Colonic mucosa (tissue), 4 donors: ENCODE measurements around the gene SAP30BP. TPM values are rescaled to one million over a fixed set of nuclear protein-coding genes. Genes with fewer than 3 reads are reported as not detected.
A peak's percentile ranks its signal among the peaks of the same experiment; 100 is the strongest.

Experiments
- DNase-seq: peaks from one replicate; pipeline ENCODE4 v3.0.0-alpha.2; 2020
- H3K27ac ChIP-seq: fragments of 200-600 bp; one replicate; pipeline ENCODE4 v1.8.0; 2021
- H3K27me3 ChIP-seq: fragments of 200-600 bp; one replicate; pipeline ENCODE4 v1.8.0; 2021
- H3K36me3 ChIP-seq: fragments of 200-600 bp; one replicate; pipeline ENCODE4 v1.8.0; 2021
- H3K4me1 ChIP-seq: fragments of 200-600 bp; one replicate; pipeline ENCODE4 v1.8.0; 2021; ENCODE audit warnings: mild to moderate bottlenecking
- H3K4me3 ChIP-seq: fragments of 200-600 bp; one replicate; pipeline ENCODE4 v1.8.0; 2021
- H3K9ac ChIP-seq, 2 donors: one replicate each; pipeline ENCODE4 v1.7.0; 2013; ENCODE audit warnings: control low read depth in 2 of 2, low read depth in 2 of 2, low read length in 2 of 2
- H3K9me3 ChIP-seq: fragments of 200-600 bp; one replicate; pipeline ENCODE4 v1.8.0; 2021
- CTCF ChIP-seq: fragments of 200-600 bp; IDR thresholded peaks from one replicate; pipeline ENCODE4 v1.8.0; 2022; ENCODE audit warnings: antibody characterized with exemption, mild to moderate bottlenecking
- intact Hi-C: fragments of 100-400 bp; cut with DNase I; formaldehyde crosslinking; loops from one replicate; pipeline ENCODE4 v1.14.1; 2022
- total RNA-seq, 2 donors: library from RNA; stranded (reverse); fragmentation: NEBNext Ultra II Directional in 1 of 2; extraction: Animal tissue kit (Norgen Biotek cat#: 25700) in 1 of 2; gene quantifications; one replicate each; pipeline ENCODE4 v1.2.1, GENCODE V29; 2021
- donor health status: healthy.
- donor health status: DM: no; HTN: no; CAD: no.
- donor health status: DM: no; HTN: no; CAD: no.

The SAP30BP gene
- total RNA-seq, 2 donors from 2014 or later, result 68.0 to 68.1 TPM

DNA sequence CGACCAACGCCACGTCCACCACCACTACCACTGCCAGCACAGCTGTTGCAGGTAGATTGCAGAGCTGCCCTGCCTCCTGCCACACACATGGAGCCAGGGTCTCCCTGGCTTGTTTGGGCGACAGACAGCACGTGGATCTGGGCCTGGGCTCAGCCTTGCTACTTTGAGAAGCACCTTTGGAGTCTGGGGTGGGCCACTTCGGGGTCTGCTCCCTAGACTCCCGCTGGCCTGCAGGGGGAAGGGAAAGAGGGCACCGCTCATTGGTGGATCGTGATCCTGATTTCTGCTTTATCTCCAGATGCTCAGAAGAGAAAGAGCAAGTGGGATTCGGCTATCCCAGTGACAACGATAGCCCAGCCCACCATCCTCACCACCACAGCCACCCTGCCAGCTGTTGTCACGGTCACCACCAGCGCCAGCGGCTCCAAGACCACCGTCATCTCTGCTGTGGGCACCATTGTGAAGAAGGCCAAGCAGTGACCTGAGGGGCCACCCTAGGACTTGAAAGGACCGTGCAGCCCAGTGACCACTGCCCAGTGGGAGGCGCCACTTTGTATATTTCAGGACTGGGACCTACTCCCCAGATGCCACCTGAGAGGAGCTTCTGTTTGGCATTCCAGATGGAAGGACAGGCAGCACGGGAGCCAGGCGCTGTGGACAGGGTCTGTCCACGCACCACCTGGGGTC, 39.0 kb downstream of the SAP30BP start:
- intact Hi-C loops, result no loop called here
- TF ChIP-seq CTCF, result no peak
- Histone ChIP-seq H3K9me3 (no peaks in the 10 kb centered on the region), H3K27ac (no peak overlapping the region), H3K4me1 (no peaks in the 10 kb centered on the region), H3K4me3 (no peak overlapping the region), H3K9ac (no peak overlapping the region), H3K36me3 (peaks cover 12% of the 10 kb centered on the region), H3K27me3 (no peaks in the 10 kb centered on the region)
- no peak for DNase-seq

DNA sequence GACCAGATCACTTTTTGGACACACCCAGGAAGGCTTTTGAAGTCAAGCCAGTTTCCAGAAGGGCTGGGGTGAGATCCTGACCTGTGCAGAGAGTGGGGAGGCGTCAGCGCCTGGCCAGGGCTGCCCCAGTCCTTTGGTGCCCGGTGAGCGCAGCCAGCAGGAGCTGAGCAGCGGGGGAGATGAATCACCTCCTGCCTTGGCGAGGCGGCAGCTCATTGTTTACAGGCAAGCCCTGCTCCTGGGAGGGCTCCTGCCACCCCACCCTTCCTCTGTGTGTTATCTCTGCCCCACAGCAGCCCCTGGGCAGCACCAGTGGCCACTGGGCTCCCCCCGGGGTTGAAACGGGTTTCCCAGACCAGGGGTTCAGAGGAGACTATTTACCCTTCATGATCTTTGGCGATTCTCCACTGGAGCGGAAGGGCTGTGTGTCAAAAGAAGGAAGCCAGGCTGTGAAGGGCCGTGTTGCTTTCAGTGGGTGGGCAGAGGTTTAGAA, 40.0 kb downstream of the SAP30BP start:
- H3K36me3 ChIP-seq, result peaks cover 12% of the 10 kb centered on the region
- H3K9ac ChIP-seq, result no peak overlapping the region
- TF ChIP-seq CTCF, result no peak
- H3K4me1 ChIP-seq, result no peaks in the 10 kb centered on the region
- no peaks in the 10 kb centered on the region for H3K9me3 ChIP-seq
- DNase-seq, result no peak
- no peaks in the 10 kb centered on the region for H3K27me3 ChIP-seq
- intact Hi-C loops, result no loop called here
- no peak overlapping the region for H3K27ac ChIP-seq
- H3K4me3 ChIP-seq, result no peak overlapping the region

DNA sequence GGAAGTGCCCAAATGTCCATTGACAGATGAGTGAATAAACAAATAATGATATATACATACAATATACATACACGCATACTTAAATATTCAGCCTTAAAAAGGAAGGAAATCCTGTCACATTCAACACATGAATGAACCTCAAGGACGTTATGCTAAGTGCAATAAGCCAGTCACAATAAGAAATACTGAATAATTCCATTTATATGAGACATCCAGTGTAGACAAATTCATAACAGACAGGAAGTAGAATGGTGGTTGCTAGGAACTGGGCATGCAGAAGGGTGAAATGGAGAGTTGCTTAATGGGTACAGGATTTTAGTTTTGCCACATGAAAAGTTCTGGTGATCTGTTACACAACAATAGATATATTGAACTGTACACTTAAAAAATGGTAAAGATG, 45.3 kb downstream of the SAP30BP start:
- Histone ChIP-seq H3K27ac (no peak overlapping the region), H3K9ac (no peak overlapping the region), H3K9me3 (no peaks in the 10 kb centered on the region), H3K36me3 (no peaks in the 10 kb centered on the region), H3K27me3 (no peaks in the 10 kb centered on the region), H3K4me1 (no peaks in the 10 kb centered on the region), H3K4me3 (no peak overlapping the region)
- no peak for TF ChIP-seq CTCF
- no peak for DNase-seq
- intact Hi-C loops, result no loop called here

DNA sequence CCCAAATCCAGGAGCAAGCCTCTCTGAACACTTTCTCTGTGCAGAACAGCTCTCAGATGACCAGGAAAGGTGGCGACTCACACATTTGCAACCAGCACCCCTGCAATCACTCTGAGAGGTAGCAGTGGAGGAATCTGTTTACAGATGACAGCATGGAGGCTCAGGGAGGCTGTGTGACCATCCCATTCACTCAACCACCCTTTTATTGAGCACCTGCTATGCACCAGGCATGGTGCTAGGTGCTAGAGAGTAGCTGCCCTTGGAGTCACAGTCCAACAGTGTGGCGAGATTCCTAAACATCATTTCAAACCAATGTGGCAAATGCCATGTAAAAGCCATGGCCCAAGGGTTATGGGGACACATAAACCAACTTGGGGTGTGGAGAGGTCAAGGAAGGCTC, 52.6 kb downstream of the SAP30BP start:
- no peak for DNase-seq
- TF ChIP-seq CTCF, result no peak
- Histone ChIP-seq H3K9me3 (no peaks in the 10 kb centered on the region), H3K9ac (no peak overlapping the region), H3K36me3 (no peaks in the 10 kb centered on the region), H3K4me3 (no peak overlapping the region), H3K27ac (no peak overlapping the region), H3K4me1 (peaks cover 8% of the 10 kb centered on the region), H3K27me3 (no peaks in the 10 kb centered on the region)
- intact Hi-C loops, result no loop called here

DNA sequence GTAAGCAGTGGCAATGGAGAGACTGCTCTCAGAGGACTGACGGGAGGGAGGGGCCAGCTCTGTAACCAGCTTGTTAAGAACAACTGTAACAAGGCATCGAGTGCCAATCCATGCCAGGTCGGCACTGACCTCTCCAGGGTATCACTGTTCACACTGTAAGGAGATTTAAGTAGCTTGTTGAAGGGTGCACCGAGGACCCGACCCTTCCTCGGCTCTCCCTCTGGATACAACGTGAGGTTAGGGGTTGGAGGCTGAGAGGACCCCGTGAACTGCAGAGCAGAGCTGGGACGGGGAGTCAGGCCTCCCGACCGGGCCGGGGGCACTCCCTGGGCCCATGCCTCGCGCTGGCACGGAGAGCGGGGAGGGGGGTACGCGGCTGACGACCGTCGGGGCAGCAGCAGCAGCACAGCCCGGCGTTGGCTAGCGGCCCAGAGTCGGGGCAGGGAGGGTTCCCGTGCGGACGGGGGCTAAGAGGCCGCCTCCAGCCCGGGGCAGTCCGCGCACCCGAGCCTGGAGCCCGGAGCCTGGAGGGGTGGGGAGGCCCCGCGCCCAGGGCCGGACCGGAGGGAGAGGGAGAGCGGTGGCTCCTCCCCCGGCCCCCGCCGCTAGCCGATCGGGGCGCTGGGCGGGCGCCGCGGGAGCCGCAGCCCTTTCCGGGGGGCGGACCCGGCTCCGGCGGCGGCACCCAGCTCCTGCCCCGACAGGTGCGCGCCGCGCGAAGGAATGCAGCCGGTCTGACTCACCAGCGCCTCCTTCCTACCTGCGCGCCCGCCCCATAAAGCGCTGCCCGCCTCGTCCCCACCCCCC, 53.7 kb downstream of the SAP30BP start, which contains the start of gene ITGB4:
Gene ITGB4, plus strand, starts transcription at position 804 of the 807 bp plus-strand sequence. CDS start 3,245 bp downstream, outside the sequence.
- H3K27ac ChIP-seq, result peak within 1 kb of the TSS; percentile 97
- no peaks in the 10 kb centered on the region for H3K9me3 ChIP-seq
- no peak for TF ChIP-seq CTCF
- intact Hi-C loops, result no loop called here
- H3K9ac ChIP-seq, result peak within 1 kb of the TSS; percentile 95 to 99
- peak; percentile 90 for DNase-seq
- H3K4me3 ChIP-seq, result peak within 1 kb of the TSS; percentile 59
- H3K36me3 ChIP-seq, result no peaks in the 10 kb centered on the region
- peaks cover 8% of the 10 kb centered on the region for H3K4me1 ChIP-seq
- no peaks in the 10 kb centered on the region for H3K27me3 ChIP-seq
